SK-N-SH (cell line): ENCODE results near the gene DDAH2. TPM values are rescaled to one million over a fixed set of nuclear protein-coding genes. Genes with fewer than 3 reads are reported as not detected.

Source experiments
- CTCF ChIA-PET: fragments of 300-600, 350-600 bp; formaldehyde crosslinking; extraction: SDS; loops from one replicate; lab custom pipeline; 2021; lab: Yijun Ruan, JAX
- POLR2A ChIA-PET: fragments of 350-600 bp; sonication (Branson Sonifier 250); formaldehyde crosslinking; extraction: SDS; loops from one replicate; lab custom pipeline; 2020; ENCODE audit warnings: antibody characterized with exemption, inconsistent platforms; lab: Yijun Ruan, JAX
- DNase-seq: peaks from one replicate; pipeline ENCODE4 v3.0.0; 2012
- H2AFZ ChIP-seq: fragments of 200-600 bp; sonication (generic); 2 replicates; pipeline ENCODE4 v1.8.1; 2016; ENCODE audit warnings: antibody characterized with exemption, mild to moderate bottlenecking, low read depth
- H3F3A ChIP-seq: fragments of 200-600 bp; sonication (generic); replicated peaks from 2 replicates; pipeline ENCODE3; 2016; ENCODE audit warnings: antibody characterized with exemption, mild to moderate bottlenecking; ENCODE audit not compliant: insufficient read depth
- H3K27ac ChIP-seq, 2 experiments: fragments of 200-500 bp in 1 of 2; fragments of 200-600 bp in 1 of 2; sonication (Bioruptor generic) in 1 of 2; sonication (generic), shearing (Covaris generic) in 1 of 2; 2 replicates each; pipeline versions ENCODE4 v1.5.1 to v1.6.1; 2014 to 2016; ENCODE audit warnings: low read depth in 2 of 2, inconsistent platforms in 1 of 2, low read length in 1 of 2, mild to moderate bottlenecking in 1 of 2, mixed read lengths in 1 of 2
- H3K27me3 ChIP-seq: fragments of 200-600 bp; sonication (generic), shearing (Covaris generic); 2 replicates; pipeline ENCODE4 v1.6.1; 2016; ENCODE audit warnings: mixed run types; ENCODE audit not compliant: insufficient read depth
- H3K36me3 ChIP-seq, 2 experiments: fragments of 200-500 bp in 1 of 2; fragments of 200-600 bp in 1 of 2; sonication (Bioruptor generic) in 1 of 2; sonication (generic) in 1 of 2; replicated peaks in 1 of 2; 2 replicates each; pipeline versions ENCODE3 to v1.5.1; 2014 to 2016; ENCODE audit warnings: low read length in 1 of 2, mild to moderate bottlenecking in 1 of 2; ENCODE audit not compliant: insufficient read depth in 2 of 2, control insufficient read depth in 1 of 2
- H3K4me1 ChIP-seq, 2 experiments: fragments of 200-500 bp in 1 of 2; fragments of 200-600 bp in 1 of 2; sonication (Bioruptor generic) in 1 of 2; sonication (generic), shearing (Covaris generic) in 1 of 2; 2 replicates each; pipeline versions ENCODE4 v1.5.1 to v1.6.1; 2014 to 2016; ENCODE audit warnings: low read depth in 1 of 2, low read length in 1 of 2, mixed run types in 1 of 2; ENCODE audit not compliant: insufficient read depth in 2 of 2, control insufficient read depth in 1 of 2
- H3K4me2 ChIP-seq: fragments of 200-600 bp; sonication (generic), shearing (Covaris generic); 2 replicates; pipeline ENCODE4 v1.6.1; 2017; ENCODE audit warnings: mixed run types
- H3K4me3 ChIP-seq, 2 experiments: fragments of 200-500 bp in 1 of 2; fragments of 200-600 bp in 1 of 2; sonication (Bioruptor generic) in 1 of 2; sonication (generic), shearing (Covaris generic) in 1 of 2; 2 replicates each; pipeline versions ENCODE4 v1.5.1 to v1.8.1; 2014 to 2016; ENCODE audit warnings: low read depth in 2 of 2, inconsistent platforms in 1 of 2, low read length in 1 of 2, mild to moderate bottlenecking in 1 of 2, mixed read lengths in 1 of 2, moderate library complexity in 1 of 2
- H3K79me2 ChIP-seq: fragments of 200-600 bp; sonication (generic); 2 replicates; pipeline ENCODE4 v1.8.1; 2017; ENCODE audit warnings: mild to moderate bottlenecking; ENCODE audit not compliant: insufficient read depth
- H3K9ac ChIP-seq: fragments of 200-600 bp; sonication (generic); 2 replicates; pipeline ENCODE4 v1.6.1; 2017; ENCODE audit warnings: mixed run types
- H3K9me2 ChIP-seq: fragments of 200-600 bp; sonication (generic); 2 replicates; pipeline ENCODE4 v1.6.1; 2017; ENCODE audit warnings: mixed run types
- H3K9me3 ChIP-seq: fragments of 200-600 bp; sonication (generic); 2 replicates; pipeline ENCODE4 v1.6.1; 2017; ENCODE audit warnings: mixed run types, mild to moderate bottlenecking, moderate library complexity
- H4K20me1 ChIP-seq: fragments of 200-600 bp; sonication (generic); 2 replicates; pipeline ENCODE4 v1.6.1; 2017; ENCODE audit warnings: mild to moderate bottlenecking, mixed run types; ENCODE audit not compliant: insufficient read depth
- CTCF ChIP-seq: fragments of 200-600 bp; sonication (generic); IDR thresholded peaks from 2 replicates; pipeline ENCODE4 v1.6.1; 2017; ENCODE audit warnings: antibody characterized with exemption, mild to moderate bottlenecking, moderate library complexity
- ELF1 ChIP-seq: IDR thresholded peaks from 2 replicates; pipeline ENCODE4 v1.4.0; 2012
- EZH2phosphoT487 ChIP-seq: fragments of 200-600 bp; sonication (generic); IDR thresholded peaks from 2 replicates; pipeline ENCODE4 v1.6.1; 2017; ENCODE audit warnings: low read depth, mixed run types, mild to moderate bottlenecking, antibody characterized with exemption, moderate library complexity, borderline replicate concordance
- GABPA ChIP-seq: IDR thresholded peaks from 2 replicates; pipeline ENCODE4 v1.4.0; 2012; ENCODE audit warnings: low read depth, mild to moderate bottlenecking
- IRF3 ChIP-seq: fragments of 150-350 bp; IDR thresholded peaks from 2 replicates; pipeline ENCODE4 v1.6.1; 2016; ENCODE audit warnings: mild to moderate bottlenecking, low read depth, low read length
- MAX ChIP-seq: IDR thresholded peaks from 2 replicates; pipeline ENCODE4 v1.4.0; 2012; ENCODE audit warnings: low read depth
- MEF2A ChIP-seq: IDR thresholded peaks from 2 replicates; pipeline ENCODE4 v1.4.0; 2012; ENCODE audit warnings: low read depth, borderline replicate concordance
- MXI1 ChIP-seq: IDR thresholded peaks from 2 replicates; pipeline ENCODE4 v1.6.1; 2012; ENCODE audit warnings: mild to moderate bottlenecking, low read depth, low read length, improper control_type of control experiment
- NFIC ChIP-seq: IDR thresholded peaks from 2 replicates; pipeline ENCODE4 v1.4.0; 2012; ENCODE audit warnings: borderline replicate concordance
- NRF1 ChIP-seq: IDR thresholded peaks from 2 replicates; pipeline ENCODE4 v1.6.1; 2012; ENCODE audit warnings: low read depth, mild to moderate bottlenecking, low read length
- RAD21 ChIP-seq: IDR thresholded peaks from 2 replicates; pipeline ENCODE4 v1.6.1; 2012; ENCODE audit warnings: mild to moderate bottlenecking, low read length
- REST ChIP-seq: IDR thresholded peaks from 2 replicates; pipeline ENCODE4 v1.6.1; 2012; ENCODE audit warnings: mild to moderate bottlenecking, low read depth, low read length, moderate library complexity
- RFX5 ChIP-seq: IDR thresholded peaks from 2 replicates; pipeline ENCODE4 v1.6.1; 2012; ENCODE audit warnings: mild to moderate bottlenecking, improper control_type of control experiment, low read length
- SMC3 ChIP-seq: IDR thresholded peaks from 2 replicates; pipeline ENCODE4 v1.6.1; 2012; ENCODE audit warnings: low read depth, low read length, improper control_type of control experiment
- TEAD4 ChIP-seq: IDR thresholded peaks from 2 replicates; pipeline ENCODE4 v1.4.0; 2012; ENCODE audit warnings: mild to moderate bottlenecking, borderline replicate concordance; ENCODE audit not compliant: insufficient read depth
- USF1 ChIP-seq: IDR thresholded peaks from 2 replicates; pipeline ENCODE4 v1.4.0; 2012; ENCODE audit warnings: low read depth, borderline replicate concordance
- USF2 ChIP-seq: fragments of 150-350 bp; IDR thresholded peaks from 2 replicates; pipeline ENCODE4 v1.6.1; 2017; ENCODE audit warnings: antibody characterized with exemption, low read length, low read depth, borderline replicate concordance
- WGBS: methylation state at CpG from one replicate; pipeline ENCODE4 v1.1.6; 2017; ENCODE audit warnings: low lambda C conversion rate; 5-methylcytosine and 5-hydroxymethylcytosine counted together
- polyA plus RNA-seq, 3 experiments: library from polyadenylated mRNA; depleted of rRNA; stranded (reverse); fragments of >200 nt; gene quantifications; 2 replicates each; pipeline ENCODE4 v1.2.3, GENCODE V29; 2012
- TF ChIP-seq, protein P1 (sequence below): IDR thresholded peaks from 2 replicates; pipeline ENCODE4 v1.4.0; 2012; ENCODE audit warnings: low read depth, borderline replicate concordance

The DDAH2 gene
- polyA plus RNA-seq, 1 of the 3 experiments (the other 2 are of a cell fraction) = 180 TPM

GRCh38 chr6:31680226-31681134, 48.6 kb downstream of the DDAH2 start, which contains the start of gene LY6G5C (continued):
- TF ChIP-seq TEAD4 = no peak
- TF ChIP-seq, protein P1, sequence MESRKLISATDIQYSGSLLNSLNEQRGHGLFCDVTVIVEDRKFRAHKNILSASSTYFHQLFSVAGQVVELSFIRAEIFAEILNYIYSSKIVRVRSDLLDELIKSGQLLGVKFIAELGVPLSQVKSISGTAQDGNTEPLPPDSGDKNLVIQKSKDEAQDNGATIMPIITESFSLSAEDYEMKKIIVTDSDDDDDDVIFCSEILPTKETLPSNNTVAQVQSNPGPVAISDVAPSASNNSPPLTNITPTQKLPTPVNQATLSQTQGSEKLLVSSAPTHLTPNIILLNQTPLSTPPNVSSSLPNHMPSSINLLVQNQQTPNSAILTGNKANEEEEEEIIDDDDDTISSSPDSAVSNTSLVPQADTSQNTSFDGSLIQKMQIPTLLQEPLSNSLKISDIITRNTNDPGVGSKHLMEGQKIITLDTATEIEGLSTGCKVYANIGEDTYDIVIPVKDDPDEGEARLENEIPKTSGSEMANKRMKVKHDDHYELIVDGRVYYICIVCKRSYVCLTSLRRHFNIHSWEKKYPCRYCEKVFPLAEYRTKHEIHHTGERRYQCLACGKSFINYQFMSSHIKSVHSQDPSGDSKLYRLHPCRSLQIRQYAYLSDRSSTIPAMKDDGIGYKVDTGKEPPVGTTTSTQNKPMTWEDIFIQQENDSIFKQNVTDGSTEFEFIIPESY = no peak
- TF ChIP-seq IRF3 = no peak
- peak; percentile 96 for TF ChIP-seq RAD21
- peak; percentile 56; the same call in 1 of the 2 replicates for TF ChIP-seq MXI1
- no peak for TF ChIP-seq MAX

DNA sequence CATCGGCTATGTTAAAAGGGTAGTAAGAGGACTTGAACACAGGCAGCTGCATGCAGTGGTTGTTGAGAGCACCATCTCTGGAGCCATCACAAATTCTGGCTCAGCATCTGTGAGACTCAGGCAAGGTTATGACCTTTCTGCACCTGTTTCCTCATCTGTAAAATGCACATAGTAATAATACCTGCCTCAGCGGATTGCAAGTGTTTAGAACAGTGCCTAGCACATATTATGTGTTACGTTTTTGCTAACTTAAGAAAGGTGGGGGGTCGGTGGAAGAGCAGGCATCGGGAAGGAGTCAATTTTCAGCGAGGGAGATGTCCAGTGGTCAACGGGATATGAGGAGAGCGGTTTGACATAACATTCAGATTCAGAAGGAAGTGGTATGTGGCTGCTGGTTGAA, 51.1 kb downstream of the DDAH2 start:
- no peaks in the 10 kb centered on the region for H3K79me2 ChIP-seq
- CTCF ChIA-PET = interaction anchor here (2.1 kb wide), 1 partner anchor 152 kb away, joined by 9 read pairs; no protein-coding TSS in a partner anchor
- no peak for DNase-seq
- no peak overlapping the region for H2AFZ ChIP-seq
- WGBS = 69% methylated on average over 8 of the region's 8 CpGs
- no peaks in the 10 kb centered on the region for H3K27me3 ChIP-seq
- no peaks in the 10 kb centered on the region for H3K9me3 ChIP-seq
- H3K27ac ChIP-seq = no peak overlapping the region
- POLR2A ChIA-PET = no interaction called here
- H3F3A ChIP-seq = peaks cover 12% of the 10 kb centered on the region
- H4K20me1 ChIP-seq = no peaks in the 10 kb centered on the region
- no peak overlapping the region for H3K4me3 ChIP-seq
- no peak overlapping the region for H3K9ac ChIP-seq
- peaks cover 0 to 3% of the 10 kb centered on the region in 2 experiments for H3K36me3 ChIP-seq
- H3K4me2 ChIP-seq = no peak overlapping the region
- H3K4me1 ChIP-seq = peaks cover 3 to 7% of the 10 kb centered on the region in 2 experiments; a peak in 2 of 4 replicates
- H3K9me2 ChIP-seq = no peaks in the 10 kb centered on the region
- no peak for TF ChIP-seq USF2
- no peak for TF ChIP-seq MXI1
- TF ChIP-seq USF1 = no peak
- TF ChIP-seq GABPA = no peak
- no peak for TF ChIP-seq MEF2A
- TF ChIP-seq ELF1 = no peak
- no peak for TF ChIP-seq NFIC
- TF ChIP-seq SMC3 = no peak
- no peak for TF ChIP-seq NRF1
- TF ChIP-seq EZH2phosphoT487 = no peak
- no peak for TF ChIP-seq RAD21
- TF ChIP-seq REST = no peak
- TF ChIP-seq RFX5 = no peak
- no peak for TF ChIP-seq CTCF
